Stimulated activated CD8-positive, alpha-beta memory T cell treated with anti-CD3 and anti-CD28 coated beads, Interleukin-15, amount 100 ng/mL, for 4 hours (primary cell): ENCODE measurements around the gene UBL4B.
"Not testable (repeated sequence)": the region's sequence is repeated elsewhere in the genome, so short reads cannot be mapped to it uniquely, and the experiment has no call there.

Experiments
- DNase-seq, 2 donors: peaks; one replicate each; pipeline ENCODE4 v3.0.0-alpha.2; 2020; ENCODE audit warnings: low read depth in 2 of 2

UBL4B gene

DNA sequence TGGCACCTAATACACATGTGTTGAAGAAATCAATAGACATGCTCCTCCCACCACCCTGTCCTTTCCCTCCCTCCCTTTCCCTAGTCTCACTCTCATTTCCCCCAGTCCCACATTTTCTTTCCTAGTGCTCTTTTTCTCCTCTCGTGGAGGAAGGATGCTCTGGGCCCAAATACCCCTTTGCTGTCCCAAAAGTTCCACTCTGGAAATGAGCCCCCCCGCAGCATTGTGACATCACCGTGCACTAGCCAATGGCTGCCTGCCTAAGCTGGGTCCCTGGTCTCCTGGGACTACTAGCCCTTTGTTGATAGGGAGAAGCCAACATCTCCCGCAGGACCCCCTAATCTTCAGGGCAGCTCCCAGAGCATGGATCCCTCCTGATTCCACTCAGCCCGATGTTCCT, at the start of gene UBL4B:
TSS of gene UBL4B (plus strand) at position 301 of the 400 bp plus-strand sequence. CDS start at position 393, 92 bp downstream.
- no peak for DNase-seq

DNA sequence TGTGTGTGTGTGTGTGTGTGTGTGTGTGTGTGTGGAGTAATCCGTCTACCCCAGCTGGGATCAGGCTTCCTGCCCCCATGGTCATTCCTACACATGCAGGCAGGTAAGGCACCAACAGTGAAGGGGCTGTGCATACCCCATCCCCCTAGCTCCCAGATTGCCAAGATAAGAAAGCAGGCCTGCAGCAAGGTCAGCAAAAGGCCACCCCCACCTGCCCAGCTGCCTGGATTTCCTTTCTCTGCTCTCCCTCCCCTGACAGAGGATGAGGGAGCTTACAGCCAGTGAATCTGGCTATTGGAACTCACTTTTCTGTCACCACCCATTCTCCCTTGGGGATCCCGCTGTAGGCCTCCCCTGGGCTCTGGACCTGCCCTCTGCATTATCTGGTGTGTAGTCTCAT, 49.6 kb upstream of the UBL4B start:
- no peak for DNase-seq

- DNase-seq = no peak
Observed at GRCh38 chr1:110063781-110064180, 48.5 kb upstream of the UBL4B start.

DNA sequence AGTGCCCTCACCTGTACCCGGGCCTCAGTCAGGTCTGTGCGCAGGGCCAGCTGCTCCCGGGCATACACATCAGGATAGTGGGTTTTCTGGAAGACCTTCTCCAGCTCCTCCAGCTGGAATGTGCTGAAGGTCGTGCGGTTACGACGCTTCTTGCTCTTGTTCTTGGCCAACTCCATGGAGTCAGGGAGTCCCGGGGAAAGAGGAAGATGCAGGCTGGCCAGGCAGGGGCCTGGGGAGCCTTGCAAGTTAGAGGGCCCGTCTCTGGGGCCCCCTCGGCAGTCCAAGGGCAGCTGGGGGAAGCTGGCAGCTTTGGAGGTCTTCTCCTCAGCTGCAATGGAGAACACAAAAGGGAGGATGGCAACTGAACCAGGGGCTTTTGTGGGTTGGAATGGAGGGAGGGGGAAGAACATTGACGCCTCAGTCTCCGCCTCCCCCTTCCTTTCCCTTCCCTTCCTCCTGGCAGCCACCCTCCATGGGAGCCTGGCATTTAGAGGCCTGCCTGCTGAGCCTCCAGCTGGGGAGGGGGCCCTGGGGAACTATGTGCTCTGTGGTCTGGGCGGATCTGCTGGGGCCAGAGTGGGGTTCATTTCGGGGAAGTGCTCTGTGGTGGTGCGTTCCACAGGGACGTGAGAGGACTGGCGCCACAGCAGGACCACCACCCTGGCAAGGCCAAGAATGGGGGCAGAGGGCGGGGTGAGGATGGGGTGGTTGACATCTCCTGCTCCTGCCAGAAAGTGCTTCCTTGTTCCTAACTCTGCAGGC, 47.5 kb upstream of the UBL4B start:
- no peak for DNase-seq

DNA sequence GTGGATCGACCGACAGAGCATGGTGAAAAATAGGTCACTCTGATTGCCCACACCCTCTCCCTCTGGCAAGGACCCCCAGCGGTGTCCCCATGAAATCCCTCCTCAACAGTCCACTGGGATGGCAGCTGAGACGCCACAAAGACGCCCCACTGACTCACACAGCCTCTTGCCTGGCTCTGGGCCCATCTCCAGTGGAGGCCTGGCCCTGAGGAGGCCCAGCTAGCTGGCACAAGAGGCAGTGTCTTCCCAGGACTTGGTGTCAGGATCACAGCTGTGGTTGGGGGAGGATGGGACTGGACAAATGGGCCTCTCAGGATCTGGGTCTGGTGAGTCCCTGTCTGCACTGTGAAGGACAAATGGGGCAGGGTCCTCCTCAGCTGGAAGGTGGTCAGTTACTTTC, 46.4 kb upstream of the UBL4B start:
- DNase-seq = no peak

- DNase-seq = no peak
Observed at GRCh38 chr1:110067479-110067892, 44.8 kb upstream of the UBL4B start.

- DNase-seq = no peak
Observed at GRCh38 chr1:110067893-110068645, 44.2 kb upstream of the UBL4B start.

DNA sequence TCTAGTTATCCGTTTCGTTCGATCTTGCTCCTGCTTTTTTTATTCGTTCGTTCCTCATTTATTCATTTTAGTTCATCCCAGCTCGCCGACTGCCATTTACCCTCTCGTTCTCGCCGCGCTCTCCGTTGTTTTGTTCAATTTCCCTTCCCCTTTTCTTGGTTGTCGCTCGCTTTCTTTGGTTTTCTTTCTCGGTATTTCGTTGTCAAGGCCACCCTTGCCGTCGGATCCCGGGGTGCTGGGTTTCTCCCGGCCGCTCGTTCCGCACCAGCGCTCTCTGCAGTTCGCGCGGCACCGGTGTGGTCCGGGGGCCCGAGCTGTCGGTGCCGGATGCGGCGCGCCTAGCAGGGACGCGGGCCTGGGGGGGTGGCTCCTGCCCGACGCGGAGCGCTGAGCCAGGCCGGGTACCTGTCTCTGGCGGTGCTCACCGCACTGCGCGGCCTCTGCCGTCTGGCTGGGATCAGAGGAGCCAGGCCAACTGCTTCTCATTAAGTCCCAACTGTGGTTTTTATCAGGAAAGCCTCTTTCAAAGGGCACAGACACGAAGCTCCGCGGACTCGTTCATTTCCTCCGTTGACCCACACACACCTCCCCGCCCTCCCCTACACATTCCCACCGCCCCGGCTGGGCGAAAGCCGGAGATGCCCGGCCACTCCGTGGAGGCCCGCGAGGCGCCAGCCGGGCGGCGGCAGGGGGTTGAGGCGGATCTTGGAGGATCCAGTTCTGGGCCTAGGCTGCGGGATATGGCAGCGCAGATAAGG, 43.4 kb upstream of the UBL4B start:
- DNase-seq = no peak

DNA sequence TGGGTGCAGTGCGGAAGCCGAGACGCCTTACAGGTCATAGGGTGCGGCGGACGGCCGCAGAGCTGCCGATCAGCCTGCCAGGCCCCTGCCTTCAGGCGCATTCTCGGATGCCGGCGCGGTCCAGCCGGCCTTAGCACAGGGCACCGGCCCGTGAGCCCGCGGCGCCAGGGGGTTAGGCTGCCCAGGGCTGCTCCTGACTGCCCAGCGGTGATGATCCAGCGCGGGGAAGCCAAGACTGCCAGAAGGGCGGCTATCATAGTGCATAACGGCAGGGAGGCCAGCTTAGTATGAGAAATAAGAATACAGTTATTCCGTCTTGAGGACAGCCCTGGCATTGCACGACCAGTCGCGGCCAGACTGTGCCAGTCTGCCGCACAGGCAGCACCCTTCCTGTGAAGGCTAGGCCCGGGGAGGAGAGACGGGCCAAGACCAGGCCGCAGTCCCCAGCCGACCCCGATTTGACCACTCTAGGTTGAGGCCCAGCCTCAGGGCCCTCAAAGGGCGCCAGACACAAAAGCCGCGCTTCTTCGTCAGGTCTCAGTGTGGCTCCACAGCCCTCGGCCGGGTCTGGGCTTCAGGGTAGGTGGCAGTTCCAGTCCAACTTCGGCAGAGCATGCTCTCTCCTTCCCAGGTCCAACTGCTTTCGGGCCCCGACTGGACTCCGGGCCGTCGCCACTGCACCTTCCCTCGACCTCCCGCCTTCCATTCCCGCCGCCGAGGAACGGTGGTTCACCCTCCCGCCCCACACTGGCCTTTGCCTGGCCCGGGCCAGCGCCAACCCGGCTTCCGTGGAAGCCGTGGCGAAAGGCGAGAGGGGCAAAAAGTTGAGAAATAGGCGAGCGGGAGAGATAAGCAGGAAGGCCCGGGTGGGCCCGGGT, 42.6 kb upstream of the UBL4B start:
- no peak for DNase-seq

GRCh38 chr1:110070282-110070669, 42.0 kb upstream of the UBL4B start:
- DNase-seq = no peak

- no peak for DNase-seq
Observed at GRCh38 chr1:110070671-110071242, 41.5 kb upstream of the UBL4B start, which contains the start of gene ALX3. TSS of gene ALX3 (minus strand) at chr1:110070672. CDS start at chr1:110070612, 60 bp downstream.

- DNase-seq = no peak
Observed at GRCh38 chr1:110074166-110074565, 38.1 kb upstream of the UBL4B start.

DNA sequence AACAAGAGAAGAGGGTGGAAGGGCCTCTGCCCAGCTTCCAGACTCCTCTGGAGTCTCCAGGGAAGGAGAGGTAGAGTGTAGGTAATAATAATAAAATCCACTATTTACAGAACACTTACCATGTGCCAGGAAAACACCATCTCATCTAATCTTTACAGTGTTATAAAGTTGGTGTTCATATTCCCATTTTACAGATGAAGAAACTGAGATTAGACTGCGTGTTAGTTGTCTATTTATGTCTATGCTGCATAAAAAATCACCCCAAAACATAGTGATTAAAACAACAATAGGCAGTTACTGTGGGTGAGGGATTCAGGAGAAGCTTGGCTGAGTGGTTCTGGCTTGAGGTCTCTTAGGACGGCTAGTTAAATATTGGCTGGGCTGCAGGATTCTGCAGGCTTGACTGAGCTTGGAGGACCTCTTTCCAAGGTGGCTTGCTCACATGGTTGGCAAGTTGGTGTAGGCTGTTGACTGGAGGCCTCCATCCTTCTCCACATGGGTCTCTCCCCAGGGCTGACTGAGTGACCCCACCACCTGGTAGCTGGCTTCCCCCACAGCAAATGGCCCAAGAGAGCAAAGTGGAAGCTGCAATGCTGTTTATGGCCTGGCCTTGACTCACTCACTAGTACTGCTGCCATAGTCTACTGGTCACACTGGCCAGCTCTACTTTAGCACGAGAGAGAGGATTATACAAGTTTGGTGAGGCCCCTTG, 35.3 kb upstream of the UBL4B start:
- DNase-seq = no peak

DNA sequence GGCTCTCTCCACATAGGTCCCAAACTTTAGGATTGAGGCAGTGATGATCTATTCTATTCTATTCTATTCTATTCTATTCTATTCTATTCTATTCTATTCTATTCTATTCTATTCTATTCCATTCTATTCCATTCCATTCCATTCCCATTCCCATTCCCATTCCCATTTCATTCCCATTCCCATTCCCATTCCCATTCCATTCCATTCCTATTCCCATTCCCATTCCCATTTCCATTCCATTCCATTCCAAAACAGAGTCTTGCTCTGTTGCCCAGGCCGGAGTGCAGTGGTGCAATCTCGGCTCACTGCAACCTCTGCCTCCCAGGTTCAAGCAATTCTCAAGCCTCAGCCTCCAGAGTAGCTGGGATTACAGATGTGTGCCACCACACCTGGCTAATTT, 32.2 kb upstream of the UBL4B start:
- not testable (repeated sequence) for DNase-seq

GRCh38 chr1:110081061-110081460, 31.2 kb upstream of the UBL4B start:
- no peak for DNase-seq

DNA sequence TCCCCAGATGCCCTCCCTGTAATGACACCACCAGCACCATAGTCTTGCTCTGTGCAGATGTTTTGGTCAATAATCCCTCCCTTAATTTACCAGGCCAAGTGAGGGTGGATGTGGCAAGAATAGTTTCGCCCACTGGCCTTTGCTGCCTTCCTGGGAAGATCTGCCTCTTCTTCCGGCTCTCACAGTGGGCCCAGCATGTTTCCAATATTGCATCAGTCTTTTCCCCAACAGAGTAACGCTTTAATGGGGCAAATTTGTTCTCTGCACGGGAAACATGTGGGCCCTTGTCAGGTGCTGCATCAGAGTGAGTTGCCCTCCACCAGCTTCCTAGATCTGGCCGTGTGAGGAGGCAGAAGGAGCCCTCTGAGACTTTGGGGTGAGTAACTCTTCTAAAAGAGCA, 29.8 kb upstream of the UBL4B start:
- DNase-seq = no peak

DNA sequence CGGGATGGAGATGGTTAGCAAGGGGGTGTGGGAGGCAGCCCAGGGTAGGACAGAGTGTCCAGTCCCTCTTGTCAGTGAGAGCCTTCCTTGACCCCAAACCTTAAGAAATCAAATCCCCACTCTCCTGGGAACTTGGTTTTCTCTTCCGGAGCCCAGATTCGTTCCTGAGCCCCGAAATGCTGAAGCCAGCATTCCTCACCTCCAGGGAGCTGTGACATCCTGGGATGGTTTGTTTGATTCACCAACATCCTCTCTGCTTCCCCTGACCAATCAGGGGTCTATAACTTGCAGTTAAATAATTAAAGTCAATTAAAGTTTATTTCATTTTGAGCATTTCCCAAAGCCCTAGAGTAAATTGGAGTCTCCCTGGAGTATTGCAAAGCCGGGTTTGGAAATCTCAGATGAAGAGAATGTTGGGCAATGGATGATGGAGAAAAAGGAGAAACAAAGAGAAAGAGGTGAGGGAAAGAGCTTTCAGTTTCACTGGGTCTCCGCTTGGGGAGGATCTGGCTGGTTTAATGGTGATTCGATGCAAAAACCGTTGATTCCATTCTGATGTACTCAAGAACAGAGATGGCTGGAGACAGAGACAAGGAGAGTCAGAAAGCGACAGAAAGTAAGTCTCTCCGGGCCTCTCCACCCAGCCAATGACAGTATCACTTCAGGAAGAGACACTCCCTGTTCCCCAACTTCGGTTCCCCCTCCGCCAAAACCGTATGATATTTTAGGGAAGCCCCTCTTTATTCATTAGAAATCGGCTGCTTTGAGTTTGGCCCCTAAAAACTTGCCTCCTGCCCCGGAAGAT, 29.0 kb upstream of the UBL4B start:
- DNase-seq = no peak

DNA sequence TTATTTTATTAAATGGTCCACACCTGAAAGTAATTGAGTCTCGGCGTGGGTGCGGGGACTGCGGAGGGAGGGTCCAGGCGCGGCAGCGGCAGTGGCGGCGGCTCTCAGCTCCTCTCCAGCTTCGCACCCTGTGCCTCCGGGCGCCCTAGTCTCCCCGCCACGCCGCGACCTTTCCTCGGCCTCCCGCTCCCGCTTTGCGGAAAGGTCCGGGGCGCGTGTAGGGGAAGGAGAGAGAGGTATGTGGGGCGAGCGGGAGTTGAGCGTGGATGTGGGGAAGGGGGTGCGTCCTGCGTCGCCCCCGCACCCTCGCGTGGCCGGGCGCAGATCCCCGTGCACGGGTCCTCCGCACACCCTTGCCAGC, 28.4 kb upstream of the UBL4B start:
- DNase-seq = no peak

DNA sequence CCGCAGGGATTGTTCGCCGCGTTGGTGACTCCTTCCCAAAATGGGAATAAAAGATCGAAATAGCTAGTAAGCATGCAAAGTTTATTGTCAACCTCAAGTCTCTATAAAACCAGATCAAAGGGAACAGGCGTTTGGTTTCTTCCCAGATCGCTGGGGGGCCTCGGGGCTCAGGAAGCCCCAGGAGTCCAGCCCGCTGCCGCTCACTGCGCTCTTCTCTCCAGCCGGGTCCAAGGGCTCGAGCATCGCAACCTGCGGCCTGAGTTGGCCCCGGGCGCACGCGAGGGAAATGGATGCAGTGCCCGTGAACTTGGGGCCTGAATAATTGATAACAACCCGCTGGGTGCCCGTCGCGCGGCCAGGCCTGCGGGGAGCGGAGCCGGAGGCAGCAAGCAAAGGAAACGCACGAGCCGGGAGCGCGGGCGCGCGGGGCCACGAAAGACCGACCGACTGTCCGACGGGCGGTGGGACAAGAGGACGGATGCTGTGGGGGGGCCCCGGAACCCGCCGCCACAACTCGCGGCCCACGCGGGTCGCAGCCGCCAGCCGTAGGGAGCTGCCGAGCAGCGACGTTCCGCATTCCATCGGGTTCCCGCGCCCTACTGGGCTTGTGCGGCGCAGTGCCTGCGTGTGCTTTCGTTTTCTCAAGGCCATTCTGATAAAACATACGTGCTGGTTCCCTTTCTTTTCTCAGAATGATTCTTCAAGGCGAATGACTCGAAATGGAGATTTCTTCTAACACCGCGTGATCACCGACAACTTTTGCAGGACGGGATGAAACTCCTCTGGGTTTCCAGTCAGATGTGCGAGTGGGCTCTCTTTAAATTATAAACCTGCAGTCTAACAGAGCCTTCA, 27.8 kb upstream of the UBL4B start:
- DNase-seq = no peak
